Mesenchymal stem cell (in vitro differentiated cells and primary cell): ENCODE results near the gene FBXW11.
A peak's percentile ranks its signal among the peaks of the same experiment; 100 is the strongest.

ENCODE experiments used
- DNase-seq: peaks from one replicate; pipeline ENCODE4 v3.0.0-alpha.2; 2013
- H2AFZ ChIP-seq: one replicate; pipeline ENCODE4 v1.6.1; 2013; ENCODE audit warnings: low read depth, mild to moderate bottlenecking, control low read depth, inconsistent platforms, low read length, moderate library complexity
- H2AK5ac ChIP-seq: 2 replicates; pipeline ENCODE4 v1.6.1; 2013; ENCODE audit warnings: low read length, moderate library complexity, mild to moderate bottlenecking, inconsistent platforms; ENCODE audit not compliant: severe bottlenecking
- H2BK120ac ChIP-seq: one replicate; pipeline ENCODE4 v1.6.1; 2013; ENCODE audit warnings: low read depth, mild to moderate bottlenecking, inconsistent platforms, low read length, moderate library complexity
- H2BK12ac ChIP-seq, 2 experiments: one replicate each; pipeline ENCODE4 v1.6.1; 2013; ENCODE audit warnings: inconsistent platforms in 2 of 2, low read length in 2 of 2, mild to moderate bottlenecking in 2 of 2, moderate library complexity in 2 of 2, control low read depth in 1 of 2
- H2BK15ac ChIP-seq: one replicate; pipeline ENCODE4 v1.6.1; 2013; ENCODE audit warnings: mild to moderate bottlenecking, low read depth, inconsistent platforms; ENCODE audit not compliant: poor library complexity, severe bottlenecking
- H2BK5ac ChIP-seq: 2 replicates; pipeline ENCODE4 v1.6.1; 2013; ENCODE audit warnings: low read depth, mild to moderate bottlenecking, low read length, control low read depth, inconsistent platforms; ENCODE audit not compliant: poor library complexity, severe bottlenecking
- H3K14ac ChIP-seq, 2 experiments: one replicate each; pipeline ENCODE4 v1.6.1; 2013; ENCODE audit warnings: inconsistent platforms in 2 of 2, low read length in 2 of 2, control low read depth in 1 of 2, mild to moderate bottlenecking in 1 of 2, moderate library complexity in 1 of 2
- H3K18ac ChIP-seq, 2 experiments: one replicate each; pipeline ENCODE4 v1.6.1; 2013; ENCODE audit warnings: inconsistent platforms in 2 of 2, low read length in 2 of 2, control low read depth in 1 of 2, low read depth in 1 of 2, mild to moderate bottlenecking in 1 of 2
- H3K23ac ChIP-seq, 2 experiments: one replicate each; pipeline ENCODE4 v1.6.1; 2013; ENCODE audit warnings: inconsistent platforms in 2 of 2, low read length in 2 of 2, mild to moderate bottlenecking in 2 of 2, moderate library complexity in 2 of 2, control low read depth in 1 of 2
- H3K27ac ChIP-seq: 2 replicates; pipeline ENCODE4 v1.5.1; 2013; ENCODE audit warnings: mild to moderate bottlenecking, moderate library complexity, low read length, control low read depth, inconsistent platforms; ENCODE audit not compliant: poor library complexity, severe bottlenecking
- H3K27me3 ChIP-seq, 2 experiments: 2 replicates each; pipeline versions ENCODE4 v1.6.1 to v1.7.0; 2013; ENCODE audit warnings: low read length in 2 of 2, mild to moderate bottlenecking in 2 of 2, moderate library complexity in 2 of 2, control low read depth in 1 of 2, inconsistent platforms in 1 of 2; ENCODE audit not compliant: control insufficient read depth in 1 of 2, insufficient read depth in 1 of 2
- H3K36me3 ChIP-seq, 2 experiments: 2 replicates each; pipeline versions ENCODE4 v1.6.1 to v1.7.0; 2013; ENCODE audit warnings: low read length in 2 of 2, control low read depth in 1 of 2, inconsistent platforms in 1 of 2, low read depth in 1 of 2, mild to moderate bottlenecking in 1 of 2; ENCODE audit not compliant: insufficient read depth in 2 of 2, control insufficient read depth in 1 of 2
- H3K4ac ChIP-seq, 2 experiments: one replicate each; pipeline ENCODE4 v1.6.1; 2013; ENCODE audit warnings: inconsistent platforms in 2 of 2, low read length in 2 of 2, mild to moderate bottlenecking in 2 of 2, moderate library complexity in 2 of 2, control low read depth in 1 of 2, low read depth in 1 of 2
- H3K4me1 ChIP-seq: 2 replicates; pipeline ENCODE4 v1.6.1; 2013; ENCODE audit warnings: low read depth, low read length, control low read depth; ENCODE audit not compliant: control insufficient read depth, insufficient read depth
- H3K4me2 ChIP-seq: 2 replicates; pipeline ENCODE4 v1.6.1; 2013; ENCODE audit warnings: low read length, mild to moderate bottlenecking, inconsistent platforms; ENCODE audit not compliant: poor library complexity, severe bottlenecking
- H3K4me3 ChIP-seq, 2 experiments: 2 replicates each; pipeline versions ENCODE4 v1.5.1 to v1.7.0; 2013; ENCODE audit warnings: low read length in 2 of 2, mild to moderate bottlenecking in 2 of 2, control low read depth in 1 of 2, low read depth in 1 of 2; ENCODE audit not compliant: insufficient read depth in 1 of 2
- H3K79me1 ChIP-seq: replicated peaks from 2 replicates; pipeline ENCODE4 v1.6.1; 2013; ENCODE audit warnings: mild to moderate bottlenecking, control low read depth, low read length, inconsistent platforms; ENCODE audit not compliant: poor library complexity, severe bottlenecking
- H3K9ac ChIP-seq: 2 replicates; pipeline ENCODE4 v1.7.0; 2013; ENCODE audit warnings: mild to moderate bottlenecking, low read length, moderate library complexity
- H3K9me3 ChIP-seq: 2 replicates; pipeline ENCODE4 v1.7.0; 2013; ENCODE audit warnings: mild to moderate bottlenecking, low read length; ENCODE audit not compliant: control insufficient read depth
- H4K8ac ChIP-seq: one replicate; pipeline ENCODE4 v1.6.1; 2013; ENCODE audit warnings: inconsistent platforms, mild to moderate bottlenecking, low read length, moderate library complexity
- H4K91ac ChIP-seq: one replicate; pipeline ENCODE4 v1.6.1; 2013; ENCODE audit warnings: mild to moderate bottlenecking, low read length, inconsistent platforms
- WGBS: methylation state at CpG from one replicate; pipeline ENCODE4 v1.1.7; 2013; ENCODE audit warnings: mixed read lengths; 5-methylcytosine and 5-hydroxymethylcytosine counted together

The FBXW11 gene

GRCh38 chr5:171911152-171911551 lies 95.3 kb downstream of the FBXW11 start:
- 96% methylated on average over 2 of the region's 2 CpGs for WGBS
- Histone ChIP-seq H2BK120ac (no peak overlapping the region), H2AFZ (no peak overlapping the region), H3K36me3 (peaks cover 0 to 23% of the 10 kb centered on the region in 2 experiments), H2BK15ac (no peak overlapping the region), H4K8ac (no peak overlapping the region), H3K9ac (peak overlapping the region; percentile 1), H3K18ac (no peak overlapping the region), H3K4me3 (no peak overlapping the region), H4K91ac (no peak overlapping the region), H3K14ac (no peak overlapping the region), H2BK12ac (no peak overlapping the region), H2AK5ac (no peak overlapping the region), H3K9me3 (no peaks in the 10 kb centered on the region), H3K27ac (no peak overlapping the region), H3K79me1 (peaks cover 25% of the 10 kb centered on the region), H3K4me2 (no peak overlapping the region), H2BK5ac (no peak overlapping the region), H3K4me1 (peaks cover 2% of the 10 kb centered on the region), H3K4ac (no peak overlapping the region), H3K27me3 (no peaks in the 10 kb centered on the region), H3K23ac (no peak overlapping the region)
- no peak for DNase-seq

GRCh38 chr5:171908638-171909037 lies 97.8 kb downstream of the FBXW11 start:
- no peak overlapping the region for H2BK15ac ChIP-seq
- H2AFZ ChIP-seq = no peak overlapping the region
- no peaks in the 10 kb centered on the region for H3K9me3 ChIP-seq
- H3K79me1 ChIP-seq = peaks cover 28% of the 10 kb centered on the region
- no peak overlapping the region for H2BK12ac ChIP-seq
- no peak overlapping the region for H3K27ac ChIP-seq
- no peak overlapping the region for H2BK5ac ChIP-seq
- no peaks in the 10 kb centered on the region for H3K27me3 ChIP-seq
- H4K91ac ChIP-seq = no peak overlapping the region
- H3K4me1 ChIP-seq = peaks cover 1% of the 10 kb centered on the region
- no peak overlapping the region for H3K4me3 ChIP-seq
- no peak overlapping the region for H2BK120ac ChIP-seq
- H3K4me2 ChIP-seq = no peak overlapping the region
- H3K4ac ChIP-seq = no peak overlapping the region
- H3K36me3 ChIP-seq = peaks cover 0 to 23% of the 10 kb centered on the region in 2 experiments
- DNase-seq = no peak
- no peak overlapping the region for H3K9ac ChIP-seq
- no peak overlapping the region for H3K18ac ChIP-seq
- H3K23ac ChIP-seq = no peak overlapping the region
- no peak overlapping the region for H4K8ac ChIP-seq
- no peak overlapping the region for H2AK5ac ChIP-seq
- no peak overlapping the region for H3K14ac ChIP-seq
- WGBS = 90% methylated on average over 1 of the region's 3 CpGs

- Histone ChIP-seq H3K23ac (no peak overlapping the region), H4K91ac (no peak overlapping the region), H3K27ac (no peak overlapping the region), H2BK5ac (no peak overlapping the region), H3K36me3 (peaks cover 0 to 23% of the 10 kb centered on the region in 2 experiments), H3K79me1 (peaks cover 32% of the 10 kb centered on the region), H3K27me3 (no peaks in the 10 kb centered on the region), H2BK120ac (no peak overlapping the region), H3K4ac (no peak overlapping the region), H2BK12ac (no peak overlapping the region), H3K9ac (no peak overlapping the region), H3K14ac (no peak overlapping the region), H3K4me2 (no peak overlapping the region), H3K18ac (no peak overlapping the region), H3K9me3 (no peaks in the 10 kb centered on the region), H2AFZ (no peak overlapping the region), H4K8ac (no peak overlapping the region), H3K4me3 (no peak overlapping the region), H3K4me1 (no peaks in the 10 kb centered on the region), H2AK5ac (no peak overlapping the region), H2BK15ac (no peak overlapping the region)
- DNase-seq = peak; percentile 66
- WGBS = 0% methylated on average over 1 of the region's 4 CpGs
These were observed 98.6 kb downstream of the FBXW11 start for GRCh38 chr5:171907725-171908343.

GRCh38 chr5:171906703-171907590 lies 99.5 kb downstream of the FBXW11 start:
- H3K9ac ChIP-seq = no peak overlapping the region
- H2BK15ac ChIP-seq = no peak overlapping the region
- H3K27ac ChIP-seq = no peak overlapping the region
- no peak overlapping the region for H2BK5ac ChIP-seq
- no peak overlapping the region for H2AK5ac ChIP-seq
- no peak for DNase-seq
- H3K79me1 ChIP-seq = peaks cover 35% of the 10 kb centered on the region
- H3K4ac ChIP-seq = no peak overlapping the region
- peaks cover 0 to 23% of the 10 kb centered on the region in 2 experiments for H3K36me3 ChIP-seq
- H4K91ac ChIP-seq = no peak overlapping the region
- H3K23ac ChIP-seq = no peak overlapping the region
- H3K27me3 ChIP-seq = no peaks in the 10 kb centered on the region
- no peak overlapping the region for H2AFZ ChIP-seq
- H2BK120ac ChIP-seq = no peak overlapping the region
- H4K8ac ChIP-seq = no peak overlapping the region
- no peak overlapping the region for H2BK12ac ChIP-seq
- no peaks in the 10 kb centered on the region for H3K4me1 ChIP-seq
- H3K4me3 ChIP-seq = no peak overlapping the region
- no peak overlapping the region for H3K18ac ChIP-seq
- no peak overlapping the region for H3K4me2 ChIP-seq
- WGBS = 91% methylated on average over 5 of the region's 7 CpGs
- no peak overlapping the region for H3K14ac ChIP-seq
- H3K9me3 ChIP-seq = no peaks in the 10 kb centered on the region
